Suppressor macrophage (primary cell): ENCODE measurements around the gene GPAT2.
"Not testable (repeated sequence)": the region's sequence is repeated elsewhere in the genome, so short reads cannot be mapped to it uniquely, and the experiment has no call there.

Source experiments
- DNase-seq, 4 experiments: peaks; one replicate each; pipeline ENCODE4 v3.0.0-alpha.2; 2020 to 2022
- total RNA-seq, 17 experiments: gene quantifications; one replicate each; lab custom pipeline; 2026; ENCODE audit warnings: mixed read lengths in 6 of 17, inconsistent platforms in 3 of 17; lab: John Stamatoyannopoulos, UW

GPAT2 gene
- 13.2 to 83.5 (median 27.6) reads per million in 17 experiments for total RNA-seq

- not testable (repeated sequence) for DNase-seq
These were observed at the start of gene GPAT2 for GRCh38 chr2:96034792-96035191. Gene GPAT2 (minus strand): TSS chr2:96034916. CDS start chr2:96032359, 2,557 bp downstream.

- no peak for DNase-seq
These were observed 49.5 kb upstream of the GPAT2 start for GRCh38 chr2:96083989-96084857.

- DNase-seq: peak in 2 of 4 experiments; percentile 28 to 38
These were observed 48.6 kb upstream of the GPAT2 start for GRCh38 chr2:96083064-96083939.

GRCh38 chr2:96082211-96083063, 47.7 kb upstream of the GPAT2 start:
- peak; percentile 50 to 82 (median 76) for DNase-seq

GRCh38 chr2:96081042-96081441, 46.3 kb upstream of the GPAT2 start:
- no peak for DNase-seq

GRCh38 chr2:96075199-96075771, 40.6 kb upstream of the GPAT2 start:
- DNase-seq: no peak

GRCh38 chr2:96074156-96074555, 39.4 kb upstream of the GPAT2 start:
- DNase-seq: no peak

- no peak for DNase-seq
These were observed 38.6 kb upstream of the GPAT2 start for GRCh38 chr2:96073170-96073775.

- no peak for DNase-seq
These were observed 38.0 kb upstream of the GPAT2 start for GRCh38 chr2:96072746-96073145.

GRCh38 chr2:96071977-96072491, 37.3 kb upstream of the GPAT2 start:
- not testable (repeated sequence) for DNase-seq

- DNase-seq: not testable (repeated sequence)
These were observed 36.6 kb upstream of the GPAT2 start for GRCh38 chr2:96071087-96071976.

GRCh38 chr2:96070351-96070750, 35.6 kb upstream of the GPAT2 start:
- not testable (repeated sequence) for DNase-seq

GRCh38 chr2:96069878-96070277, 35.2 kb upstream of the GPAT2 start:
- not testable (repeated sequence) for DNase-seq

- DNase-seq: not testable (repeated sequence)
These were observed 33.3 kb upstream of the GPAT2 start for GRCh38 chr2:96067902-96068581.

GRCh38 chr2:96067098-96067660, 32.5 kb upstream of the GPAT2 start:
- DNase-seq: not testable (repeated sequence)

- DNase-seq: not testable (repeated sequence)
These were observed 31.8 kb upstream of the GPAT2 start for GRCh38 chr2:96066511-96066910.

GRCh38 chr2:96065954-96066353, 31.2 kb upstream of the GPAT2 start:
- DNase-seq: not testable (repeated sequence)

GRCh38 chr2:96065381-96065930, 30.7 kb upstream of the GPAT2 start:
- no peak for DNase-seq

- DNase-seq: not testable (repeated sequence)
These were observed 30.0 kb upstream of the GPAT2 start for GRCh38 chr2:96064760-96065159.
